ENCODE results near the gene SREK1IP1.

The SREK1IP1 gene

DNA sequence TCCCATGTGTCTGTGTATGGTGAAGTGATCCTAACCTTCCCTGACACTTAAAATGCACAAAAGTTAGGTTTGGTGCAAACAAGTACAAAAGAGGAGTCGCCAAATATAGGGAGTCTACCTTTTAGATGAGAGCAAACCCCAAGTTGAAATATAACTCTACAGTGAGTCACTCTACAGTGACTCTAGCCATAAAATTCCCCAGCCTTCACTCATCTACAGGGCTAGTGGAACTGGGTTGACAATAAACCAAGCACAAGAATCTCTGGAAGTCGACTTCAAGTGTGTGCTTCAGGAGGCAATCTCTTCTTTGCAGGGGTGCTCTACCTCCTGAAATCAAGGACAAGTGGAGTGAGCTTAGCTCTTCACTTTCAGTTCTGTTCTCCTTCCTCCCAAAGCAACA, 74.9 kb downstream of the SREK1IP1 start:
- no peak for TF ChIP-seq CTCF (IDR thresholded peaks at IDR 0.05; ENCODE audit: control extremely low read depth, extremely low read depth, low read depth, missing control alignments)
- ChIA-PET CTCF (no interaction called here), POLR2A (no interaction called here)
- DNase-seq (ENCODE audit: extremely low spot score) = no peak

DNA sequence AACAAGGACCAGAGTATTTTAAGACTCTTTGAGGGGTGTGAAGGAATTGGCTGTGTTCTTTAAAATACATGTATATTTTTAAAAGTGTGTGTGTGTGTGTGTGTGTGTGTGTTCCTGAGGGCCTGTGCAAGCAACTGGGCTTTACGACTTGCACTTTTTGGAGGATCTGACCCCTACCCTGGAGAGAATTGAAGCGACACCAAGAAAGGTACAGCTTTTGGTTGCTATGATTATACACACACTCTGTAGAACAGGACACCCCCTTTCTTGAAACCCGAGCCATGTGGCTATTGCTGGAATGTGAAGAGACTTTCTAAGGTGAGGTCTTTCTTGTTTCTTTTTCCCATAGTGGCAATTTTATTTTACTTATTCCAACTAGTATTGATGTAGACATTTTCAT, 77.2 kb downstream of the SREK1IP1 start:
- CTCF ChIA-PET = interaction anchor here (1.0 to 1.7 kb wide), 5 partner anchors 15 to 93 kb away, joined by 3 to 8 read pairs (median 3); no protein-coding TSS in a partner anchor
- no peak for TF ChIP-seq CTCF (IDR thresholded peaks at IDR 0.05; ENCODE audit: control extremely low read depth, extremely low read depth, low read depth, missing control alignments)
- no peak for DNase-seq (ENCODE audit: extremely low spot score)
- POLR2A ChIA-PET = no interaction called here

- peak; percentile 24 for DNase-seq (ENCODE audit: extremely low spot score)
- ChIA-PET CTCF (interaction anchor here (1.1 to 1.7 kb wide), 3 partner anchors 12 to 77 kb away, joined by 3 to 4 read pairs (median 3); no protein-coding TSS in a partner anchor), POLR2A (no interaction called here)
- no peak for TF ChIP-seq CTCF (IDR thresholded peaks at IDR 0.05; ENCODE audit: control extremely low read depth, extremely low read depth, low read depth, missing control alignments)
Measured at GRCh38 chr5:64690417-64691151, 77.9 kb downstream of the SREK1IP1 start, which contains the start of gene SHISAL2B. SHISAL2B (plus strand) TSS chr5:64690503; CDS start chr5:64690624, 121 bp downstream.

GRCh38 chr5:64690104-64690416, 78.4 kb downstream of the SREK1IP1 start:
- no peak for TF ChIP-seq CTCF (IDR thresholded peaks at IDR 0.05; ENCODE audit: control extremely low read depth, extremely low read depth, low read depth, missing control alignments)
- no peak for DNase-seq (ENCODE audit: extremely low spot score)
- CTCF ChIA-PET = interaction anchor here (1.1 to 1.7 kb wide), 3 partner anchors 11 to 77 kb away, joined by 3 to 4 read pairs (median 3); no protein-coding TSS in a partner anchor
- POLR2A ChIA-PET = no interaction called here

DNA sequence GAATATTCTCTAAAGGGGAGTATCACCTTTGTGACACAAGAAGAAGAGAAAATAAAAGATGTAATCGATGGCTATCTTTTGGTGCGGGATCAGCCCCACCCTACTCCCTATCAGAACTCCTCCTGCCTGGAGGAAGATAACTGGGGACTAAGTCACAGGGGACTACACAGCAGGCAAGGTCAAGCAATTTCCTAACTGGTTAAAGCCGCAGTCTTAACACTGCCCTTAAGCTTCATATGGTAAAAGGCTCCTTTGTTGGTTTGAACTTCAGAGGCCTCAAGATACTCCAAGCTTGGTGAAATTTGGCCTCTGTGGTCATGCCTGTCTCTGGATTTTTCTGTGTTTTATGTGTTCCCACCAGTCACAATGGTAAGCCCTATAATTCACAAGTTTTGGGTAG, 79.5 kb downstream of the SREK1IP1 start:
- ChIA-PET CTCF (interaction anchor here (1.7 kb wide), 1 partner anchor 10 kb away, joined by 4 read pairs; no protein-coding TSS in a partner anchor), POLR2A (no interaction called here)
- no peak for DNase-seq (ENCODE audit: extremely low spot score)
- TF ChIP-seq CTCF (IDR thresholded peaks at IDR 0.05; ENCODE audit: control extremely low read depth, extremely low read depth, low read depth, missing control alignments) = no peak

GRCh38 chr5:64688391-64688790, 80.1 kb downstream of the SREK1IP1 start:
- ChIA-PET CTCF (interaction anchor here (1.4 kb wide), 1 partner anchor 12 kb away, joined by 3 read pairs; no protein-coding TSS in a partner anchor), POLR2A (no interaction called here)
- no peak for DNase-seq (ENCODE audit: extremely low spot score)
- TF ChIP-seq CTCF (IDR thresholded peaks at IDR 0.05; ENCODE audit: control extremely low read depth, extremely low read depth, low read depth, missing control alignments) = no peak
